Gastrocnemius medialis (tissue), 4 donors: ENCODE measurements around the gene MAP3K13. TPM values are rescaled to one million over a fixed set of nuclear protein-coding genes. Genes with fewer than 3 reads are reported as not detected.

Experiments used
- ATAC-seq, 2 donors: fragments of 150-250 bp; one replicate each; pipeline ENCODE4 v1.9.1; 2016
- DNase-seq, 2 donors: peaks; one replicate each; pipeline ENCODE4 v3.0.0-alpha.2; 2019
- H3K27ac ChIP-seq, 4 donors: fragments of 200-600 bp; sonication (generic); 1 replicate in 1 of 4; 2 replicates in 3 of 4; pipeline ENCODE4 v1.5.1; 2016 to 2018; ENCODE audit warnings: mild to moderate bottlenecking in 2 of 4, moderate library complexity in 1 of 4
- H3K27me3 ChIP-seq, 3 donors: fragments of 200-600 bp; sonication (generic) in 2 of 3; 1 replicate in 1 of 3; 2 replicates in 2 of 3; pipeline versions ENCODE4 v1.5.1 to v1.6.0; 2016 to 2019; ENCODE audit warnings: mild to moderate bottlenecking in 1 of 3, moderate library complexity in 1 of 3
- H3K36me3 ChIP-seq, 2 donors: fragments of 200-600 bp; sonication (generic) in 1 of 2; one replicate each; pipeline ENCODE4 v1.5.1; 2017 to 2018
- H3K4me1 ChIP-seq, 2 donors: fragments of 200-600 bp; sonication (generic) in 1 of 2; one replicate each; pipeline ENCODE4 v1.5.1; 2016 to 2017; ENCODE audit warnings: mild to moderate bottlenecking in 2 of 2
- H3K4me3 ChIP-seq, 4 donors: fragments of 200-600 bp; sonication (generic) in 3 of 4; 1 replicate in 1 of 4; 2 replicates in 3 of 4; pipeline ENCODE4 v1.5.1; 2016 to 2019; ENCODE audit warnings: mild to moderate bottlenecking in 2 of 4
- H3K9me3 ChIP-seq, 3 donors: fragments of 200-600 bp; sonication (generic) in 2 of 3; 1 replicate in 1 of 3; 2 replicates in 2 of 3; pipeline ENCODE4 v1.5.1; 2016 to 2019
- POLR2A ChIP-seq, 2 donors: fragments of 450-650 bp; IDR thresholded peaks; one replicate each; pipeline ENCODE4 v1.6.1; 2017; ENCODE audit warnings: antibody characterized with exemption in 2 of 2, mild to moderate bottlenecking in 2 of 2, moderate library complexity in 2 of 2
- in situ Hi-C, 4 donors: fragments of 200-750 bp; cut with MboI; loops; one replicate each; pipeline versions ENCODE4 v1.15.0 to v1.8.0; 2017; ENCODE audit warnings: low sequenced_read_pairs in 4 of 4
- intact Hi-C: fragments of 100-400 bp; cut with DNase I; formaldehyde crosslinking; loops from one replicate; pipeline ENCODE4 v1.15.1; 2023; ENCODE audit warnings: low total_unique reads
- total RNA-seq, 4 donors: library from RNA; depleted of rRNA; stranded (reverse); fragments of >200 nt; gene quantifications; one replicate each; pipeline versions ENCODE4 v1.1.0 to v1.2.3, GENCODE V29; 2016
- TF ChIP-seq, protein P1 (sequence below), 5 experiments: fragments of 450-650 bp in 3 of 5; fragments of 200-600 bp in 2 of 5; sonication (generic) in 2 of 5; IDR thresholded peaks in 4 of 5; conservative IDR thresholded peaks in 1 of 5; 1 replicate in 4 of 5; 2 replicates in 1 of 5; pipeline ENCODE4 v1.5.1; 2016 to 2019; ENCODE audit warnings: antibody characterized with exemption in 5 of 5, mild to moderate bottlenecking in 3 of 5, moderate library complexity in 3 of 5

Gene MAP3K13
- total RNA-seq, 4 donors from 2014 or later: 1.6 to 6.5 (median 4.6) TPM

DNA sequence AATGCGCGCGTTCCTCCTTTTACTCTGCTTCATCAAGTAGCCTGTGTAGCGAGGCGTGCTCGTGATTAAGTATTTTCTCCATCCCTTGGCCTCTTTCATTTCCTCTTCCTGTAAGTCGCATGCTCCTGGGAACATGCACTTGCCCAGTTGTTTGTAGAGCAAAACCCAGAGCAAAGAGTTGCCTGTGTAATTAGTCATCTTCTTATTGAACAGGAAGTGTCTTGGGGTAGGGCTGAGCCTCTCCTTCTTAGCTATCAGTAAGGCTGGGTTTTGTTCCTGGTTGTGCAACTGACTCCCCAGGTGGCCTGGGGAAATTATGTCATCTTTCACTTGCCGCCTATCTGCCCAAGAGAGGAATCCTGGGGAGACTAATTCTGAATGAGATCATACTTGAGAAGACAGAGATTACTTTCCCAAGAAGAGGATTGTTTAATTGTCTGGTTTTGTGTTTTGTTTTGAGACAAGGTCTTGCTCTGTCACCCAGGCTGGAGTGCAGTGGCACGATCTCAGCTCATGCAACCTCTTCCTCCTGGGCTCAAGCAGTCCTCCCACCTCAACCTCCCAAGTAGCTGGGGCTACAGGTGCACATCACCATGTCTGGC lies 174.5 kb downstream of the MAP3K13 start:
- intact Hi-C loops: no loop called here
- ATAC-seq (peak; percentile 78 to 79), DNase-seq (peak; percentile 27 to 58)
- Histone ChIP-seq H3K36me3 (no peaks in the 10 kb centered on the region), H3K4me1 (no peaks in the 10 kb centered on the region), H3K9me3 (no peaks in the 10 kb centered on the region), H3K27ac (peak overlapping the region in 1 of 4 donors; percentile 48), H3K4me3 (no peak overlapping the region), H3K27me3 (no peaks in the 10 kb centered on the region)
- no peak for TF ChIP-seq POLR2A (IDR thresholded peaks at IDR 0.05)
- TF ChIP-seq, protein P1, sequence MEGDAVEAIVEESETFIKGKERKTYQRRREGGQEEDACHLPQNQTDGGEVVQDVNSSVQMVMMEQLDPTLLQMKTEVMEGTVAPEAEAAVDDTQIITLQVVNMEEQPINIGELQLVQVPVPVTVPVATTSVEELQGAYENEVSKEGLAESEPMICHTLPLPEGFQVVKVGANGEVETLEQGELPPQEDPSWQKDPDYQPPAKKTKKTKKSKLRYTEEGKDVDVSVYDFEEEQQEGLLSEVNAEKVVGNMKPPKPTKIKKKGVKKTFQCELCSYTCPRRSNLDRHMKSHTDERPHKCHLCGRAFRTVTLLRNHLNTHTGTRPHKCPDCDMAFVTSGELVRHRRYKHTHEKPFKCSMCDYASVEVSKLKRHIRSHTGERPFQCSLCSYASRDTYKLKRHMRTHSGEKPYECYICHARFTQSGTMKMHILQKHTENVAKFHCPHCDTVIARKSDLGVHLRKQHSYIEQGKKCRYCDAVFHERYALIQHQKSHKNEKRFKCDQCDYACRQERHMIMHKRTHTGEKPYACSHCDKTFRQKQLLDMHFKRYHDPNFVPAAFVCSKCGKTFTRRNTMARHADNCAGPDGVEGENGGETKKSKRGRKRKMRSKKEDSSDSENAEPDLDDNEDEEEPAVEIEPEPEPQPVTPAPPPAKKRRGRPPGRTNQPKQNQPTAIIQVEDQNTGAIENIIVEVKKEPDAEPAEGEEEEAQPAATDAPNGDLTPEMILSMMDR (IDR thresholded peaks at IDR 0.05 in 4 of 5, conservative IDR thresholded peaks at IDR 0.05 in 1 of 5): no peak
- in situ Hi-C loops: no loop called here

Other genes starting within 250 kb of the MAP3K13 start
- 1 to 10 TPM in 1 of 4 donors, under 1 TPM in 3; 0.42 to 1.1 (median 0.59) TPM for gene C3orf70, start 210.1 kb upstream of the MAP3K13 start, total RNA-seq
- gene EHHADH, start 109.1 kb upstream of the MAP3K13 start, total RNA-seq: 1 to 10 TPM; 1.4 to 3.4 (median 1.7) TPM
- 10 to 100 TPM in 1 of 4 donors, 1 to 10 TPM in 3; 4.8 to 11.5 (median 6.5) TPM for gene TMEM41A, start 135.9 kb downstream of the MAP3K13 start, total RNA-seq
- under 1 TPM in 2 of 4 donors, not detected in 2; 0.11 to 0.41 TPM for gene LIPH, start 189.5 kb downstream of the MAP3K13 start, total RNA-seq
- gene SENP2, start 223.2 kb downstream of the MAP3K13 start, total RNA-seq: 10 to 100 TPM; 18.6 to 34.9 (median 31.3) TPM